Putamen (tissue), 1 donor: Measurements from ENCODE around the gene ELL.

Experiments
- DNase-seq: peaks from one replicate; pipeline ENCODE4 v3.0.0-alpha.2; 2016; ENCODE audit warnings: low spot score

The ELL gene

DNA sequence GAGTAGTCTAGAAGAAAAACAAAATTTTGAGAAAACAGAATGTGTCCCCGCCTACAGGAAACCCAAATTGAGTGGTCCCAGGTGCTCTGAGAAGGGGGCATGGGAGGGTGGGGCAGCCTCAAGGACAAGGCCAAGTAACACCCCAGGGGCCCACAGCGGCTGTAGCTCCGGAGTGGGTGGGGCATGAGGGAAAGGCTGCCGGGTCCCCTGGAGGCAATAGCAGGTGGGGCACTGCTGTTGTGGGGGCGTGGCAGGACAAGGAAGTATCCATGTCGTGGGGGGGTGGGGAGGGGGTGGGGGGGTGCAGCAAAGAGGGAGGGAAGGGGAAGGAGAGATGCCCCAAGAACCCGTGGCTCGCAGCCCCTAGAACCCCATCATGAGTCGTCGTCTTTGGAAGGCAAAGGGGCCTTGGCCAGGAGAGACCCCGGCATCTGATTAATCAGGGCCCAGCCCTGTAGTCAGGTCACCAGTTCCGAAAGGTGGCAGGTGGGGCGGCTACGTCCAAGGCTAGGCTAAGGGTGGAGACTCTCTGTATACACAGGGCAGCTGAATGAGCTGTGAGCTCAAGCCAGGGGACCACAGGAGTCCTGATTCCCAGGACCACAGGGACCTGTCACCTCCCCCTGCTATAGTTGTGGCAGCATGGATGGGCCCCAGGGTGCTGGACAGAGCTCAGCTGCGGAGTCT is 76.5 kb downstream of the ELL start:
- no peak for DNase-seq

DNA sequence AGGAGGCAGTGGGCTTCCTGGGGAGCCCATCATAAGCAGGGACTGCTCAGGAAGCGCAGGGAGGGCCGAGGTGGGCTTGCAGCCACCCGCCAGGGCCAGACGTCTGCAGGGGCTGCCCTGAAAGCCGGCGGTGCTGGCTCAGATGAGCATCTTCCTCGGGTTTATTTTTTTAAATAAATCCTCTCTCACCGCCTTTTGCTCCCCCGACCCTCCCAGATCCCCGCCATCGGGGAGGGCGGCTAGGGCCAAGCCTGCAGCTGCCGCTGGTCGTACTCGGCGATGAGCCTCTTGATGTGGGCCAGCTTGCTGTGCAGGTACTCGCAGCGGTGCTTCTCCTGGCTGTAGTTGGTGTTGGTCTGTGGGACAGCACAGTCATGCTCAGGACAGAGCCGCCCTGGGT is 77.4 kb downstream of the ELL start:
- no peak for DNase-seq

DNA sequence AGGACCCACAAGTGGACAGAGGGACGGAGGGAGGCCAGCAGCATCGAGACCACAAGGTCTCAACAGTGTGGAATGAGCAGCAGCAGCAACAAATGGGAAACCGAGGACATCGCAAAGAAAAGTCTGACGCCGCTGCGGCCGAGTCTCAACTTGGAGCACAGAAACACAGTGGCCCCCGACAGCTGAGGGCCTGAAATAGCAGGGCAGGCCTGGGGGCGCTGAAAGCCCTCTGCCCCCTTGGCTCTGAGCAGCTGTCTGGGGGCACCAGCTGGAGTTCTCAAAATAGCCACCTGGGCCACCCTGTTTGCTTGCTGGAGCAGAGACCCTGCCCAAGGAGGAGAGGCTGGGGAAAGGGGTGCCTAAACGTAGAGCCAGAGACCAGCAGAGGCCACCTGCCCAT is 78.0 kb downstream of the ELL start:
- no peak for DNase-seq

DNA sequence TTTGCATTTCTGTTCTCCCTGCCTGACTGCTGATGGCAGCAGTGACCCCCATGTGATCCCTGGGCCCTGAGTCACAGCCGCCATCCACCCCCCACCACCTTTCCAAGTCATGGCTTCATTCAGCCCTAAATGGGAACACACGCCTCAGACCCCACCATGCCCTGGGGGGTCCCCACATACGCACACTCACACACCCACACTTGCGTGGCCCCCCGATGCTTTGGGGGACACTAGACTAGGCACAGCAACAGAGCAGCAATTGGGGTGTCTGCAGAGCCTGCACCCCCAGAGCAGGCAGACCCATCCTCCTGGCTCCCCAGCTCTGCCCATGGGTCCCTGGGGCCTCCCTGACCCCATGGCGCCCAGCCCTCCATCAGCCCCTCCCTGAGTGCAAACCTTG is 78.5 kb downstream of the ELL start:
- no peak for DNase-seq

DNA sequence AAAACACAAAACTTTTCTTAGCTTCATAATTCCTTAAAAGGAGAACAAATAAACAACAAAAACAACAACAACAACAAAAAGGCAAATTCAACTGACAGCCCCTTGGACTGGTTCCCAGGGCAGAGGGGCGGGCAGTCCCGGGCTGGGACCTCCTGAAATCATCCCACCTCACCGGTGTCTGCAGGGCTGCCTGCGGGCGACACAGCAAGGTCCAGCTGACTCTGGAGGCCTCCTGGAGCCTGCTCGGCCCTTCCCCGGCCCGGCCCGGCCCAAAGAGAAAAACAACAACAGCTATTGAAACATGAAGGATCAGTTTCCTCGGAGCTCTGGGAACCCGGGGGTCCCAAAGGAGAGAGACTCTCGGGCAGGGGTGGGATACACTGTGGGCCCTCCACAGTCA is 78.9 kb downstream of the ELL start:
- DNase-seq = no peak

DNA sequence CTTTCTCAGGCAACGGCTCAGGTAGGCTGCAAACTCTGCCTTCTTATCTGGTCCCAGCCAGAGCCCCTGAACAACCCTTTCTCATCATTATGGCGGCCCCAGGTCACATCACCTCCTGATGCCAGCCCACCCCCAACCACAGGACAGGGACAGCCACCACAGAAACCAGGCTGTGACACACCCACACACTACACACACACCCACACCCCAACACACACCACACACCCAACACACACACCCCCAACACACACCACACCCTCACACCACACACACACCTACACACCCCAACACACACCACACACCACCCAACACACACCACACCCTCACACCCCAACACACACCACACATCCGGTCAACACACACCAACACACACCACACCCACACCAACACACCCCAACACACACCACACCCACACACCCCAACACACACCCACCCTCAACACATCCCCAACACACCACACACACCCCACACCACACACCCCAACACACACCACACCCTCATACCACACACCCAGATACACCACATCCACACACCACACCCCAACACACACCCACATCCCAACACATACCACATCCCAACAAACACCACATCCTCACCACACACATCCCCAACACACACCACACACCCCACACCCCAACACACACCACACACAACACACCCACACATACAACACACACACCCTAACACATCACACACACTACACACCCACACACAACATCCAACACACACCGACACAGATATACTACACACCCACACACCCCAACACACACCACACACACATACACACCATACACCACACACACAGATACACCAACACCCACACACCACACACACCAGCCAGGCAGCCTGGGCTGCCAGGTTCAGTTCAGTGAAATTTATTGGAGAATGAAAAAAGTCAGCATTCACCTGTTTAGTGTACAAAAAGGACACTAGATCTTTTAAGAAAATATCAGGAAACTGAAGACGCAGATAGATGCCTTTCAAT is 79.8 kb downstream of the ELL start:
- no peak for DNase-seq

DNA sequence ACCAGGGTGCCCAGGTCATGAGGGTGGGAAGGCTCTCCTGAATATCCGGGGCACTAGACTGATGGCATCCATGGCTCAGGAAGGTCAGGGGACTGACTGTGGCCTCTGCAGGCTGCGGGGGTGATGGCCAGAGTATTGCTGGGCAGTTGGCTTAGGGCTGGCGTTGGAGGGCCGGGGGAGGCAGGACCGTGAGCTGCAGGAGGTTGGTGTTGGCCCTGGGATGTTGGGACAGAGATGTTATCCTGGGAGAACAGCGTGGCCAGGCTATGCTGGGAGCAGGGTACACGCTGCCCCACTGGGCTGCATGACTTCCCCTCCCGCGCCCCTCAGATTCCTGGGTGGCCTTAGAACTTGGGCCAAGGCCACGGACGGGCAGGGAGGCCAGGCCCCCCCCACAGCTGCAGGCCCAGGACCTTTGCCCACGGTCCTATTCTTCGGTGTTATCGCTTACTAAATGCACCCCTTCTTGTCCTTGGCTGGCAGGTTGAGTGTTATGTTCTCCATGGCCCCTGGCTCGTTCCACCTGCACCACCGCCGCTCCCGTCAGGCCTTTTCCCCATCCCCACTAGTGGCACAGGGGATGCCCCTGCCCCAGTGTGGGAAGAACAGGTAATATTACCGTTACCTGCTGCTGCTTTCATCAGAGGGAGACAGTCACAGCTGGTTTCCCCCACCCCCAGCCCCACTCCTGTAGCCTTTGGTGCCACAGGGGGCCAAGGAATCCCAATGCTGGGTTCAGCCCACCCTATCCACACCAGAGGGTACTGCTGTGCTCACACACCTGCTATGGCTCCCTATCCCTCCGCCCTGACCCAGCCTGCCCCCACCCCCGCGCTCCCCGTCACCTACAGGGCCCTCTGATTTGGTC is 80.7 kb downstream of the ELL start:
- no peak for DNase-seq

DNA sequence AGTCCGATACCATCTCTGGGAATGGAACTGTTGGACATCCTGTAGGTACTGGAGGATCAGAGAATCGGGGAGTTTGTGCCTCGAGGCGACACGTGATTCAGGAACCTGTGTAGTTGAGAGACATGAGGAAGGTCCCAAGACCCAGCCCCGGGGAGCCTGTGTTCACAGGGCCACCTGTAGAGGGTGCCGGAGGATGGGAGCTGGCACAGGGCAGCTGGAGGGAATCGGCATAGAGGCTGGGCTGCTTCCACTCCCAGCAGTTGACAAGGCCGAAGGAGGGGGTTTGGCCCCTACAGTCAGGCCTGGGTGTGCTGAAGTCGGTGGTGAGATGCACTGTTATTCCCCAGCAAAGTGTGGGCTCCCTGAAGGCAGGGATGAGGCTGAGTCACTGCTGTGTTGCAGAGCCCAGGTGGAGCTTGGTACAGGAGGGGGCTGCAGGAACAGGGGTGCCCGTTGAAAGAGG is 81.4 kb downstream of the ELL start:
- no peak for DNase-seq

DNA sequence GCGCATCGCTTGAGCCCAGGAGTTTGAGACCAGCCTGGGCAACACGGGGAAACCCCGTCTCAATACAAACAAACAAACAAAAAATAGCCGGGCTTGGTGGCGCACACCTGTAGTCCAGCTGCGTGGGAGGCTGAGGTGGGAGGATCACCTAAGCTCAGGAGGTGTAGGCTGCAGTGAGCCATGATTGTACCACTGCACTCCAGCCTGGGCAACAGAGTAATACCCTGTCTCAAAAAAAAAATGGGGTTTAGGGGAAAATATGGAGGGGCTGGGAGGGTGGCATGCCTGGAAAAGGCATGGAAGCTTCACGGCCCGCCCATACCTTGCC is 82.0 kb downstream of the ELL start:
- DNase-seq = no peak

DNA sequence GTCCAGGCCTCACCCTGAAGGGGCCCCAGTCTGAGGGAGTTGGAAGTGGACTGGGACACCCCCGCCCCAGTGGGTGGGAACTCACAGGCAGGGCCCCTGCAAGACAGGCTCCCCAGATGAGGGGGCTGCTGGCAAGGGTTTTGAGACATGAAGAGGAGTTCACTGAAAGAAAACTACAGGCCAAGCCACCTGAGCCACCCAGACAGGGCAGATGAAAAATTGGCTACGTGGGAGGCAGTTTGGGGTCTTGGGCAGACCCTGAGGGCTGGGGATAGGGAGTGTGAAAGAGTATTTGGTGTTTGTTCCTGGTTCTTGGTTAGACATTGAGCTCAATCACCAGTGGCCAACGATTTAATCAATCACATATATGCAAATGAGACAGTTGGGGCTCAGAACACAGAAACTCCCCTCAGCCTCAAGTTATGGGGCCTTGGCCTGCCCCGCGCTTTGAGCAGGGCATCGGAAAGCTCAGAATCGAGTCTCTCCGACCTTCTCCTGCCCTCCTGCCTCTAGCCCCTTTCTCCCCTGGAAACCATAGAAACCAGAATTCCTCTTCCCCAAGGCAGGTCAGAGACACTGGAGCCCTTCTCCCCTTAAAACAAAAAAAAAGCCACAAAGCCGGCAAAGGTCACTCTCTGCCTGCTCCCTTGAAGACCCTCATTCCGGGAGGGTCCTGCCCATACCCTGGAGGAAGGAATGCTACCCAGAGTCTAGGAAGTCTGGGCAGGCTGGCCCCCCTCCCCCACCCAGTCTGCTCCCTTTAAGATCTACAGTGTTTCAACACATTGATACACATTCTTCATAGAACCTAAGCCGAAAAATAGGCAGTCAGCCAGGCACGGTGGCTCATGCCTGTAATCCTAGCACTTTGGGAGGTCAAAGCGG is 82.6 kb downstream of the ELL start:
- DNase-seq = no peak

DNA sequence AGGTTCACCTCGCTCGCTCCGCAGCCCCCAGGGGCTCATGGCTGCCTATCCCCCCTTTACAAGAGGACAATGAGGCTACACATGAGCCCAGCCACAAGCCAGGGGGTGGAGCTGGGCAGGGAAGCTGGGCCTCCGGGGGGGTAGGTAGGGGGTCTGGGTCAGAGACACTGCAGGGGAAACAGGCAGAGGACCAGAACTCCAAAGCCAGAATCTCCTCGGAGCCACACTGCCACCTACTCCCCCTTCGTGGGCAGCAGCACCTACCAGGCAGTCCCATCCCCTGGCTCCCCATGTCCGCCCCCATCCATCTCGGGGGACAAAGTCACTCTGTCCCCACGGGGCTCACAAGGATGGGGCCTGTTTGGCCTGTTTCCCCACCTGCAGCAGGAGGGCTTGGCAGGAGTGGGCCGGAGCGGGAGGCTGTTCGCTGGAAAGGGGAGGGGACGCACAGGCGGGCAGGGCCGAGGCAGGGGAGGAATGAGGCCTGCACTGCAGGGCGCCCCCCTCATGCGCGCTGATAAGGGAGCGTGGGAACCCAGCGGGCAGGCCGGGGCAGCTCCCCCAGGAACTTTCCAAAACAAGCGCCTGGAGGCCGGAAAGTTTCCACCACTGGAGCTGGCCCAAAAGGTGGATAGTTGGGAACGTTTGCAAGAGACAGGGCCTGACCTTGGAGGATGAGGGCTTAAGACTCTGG is 83.4 kb downstream of the ELL start:
- no peak for DNase-seq

DNA sequence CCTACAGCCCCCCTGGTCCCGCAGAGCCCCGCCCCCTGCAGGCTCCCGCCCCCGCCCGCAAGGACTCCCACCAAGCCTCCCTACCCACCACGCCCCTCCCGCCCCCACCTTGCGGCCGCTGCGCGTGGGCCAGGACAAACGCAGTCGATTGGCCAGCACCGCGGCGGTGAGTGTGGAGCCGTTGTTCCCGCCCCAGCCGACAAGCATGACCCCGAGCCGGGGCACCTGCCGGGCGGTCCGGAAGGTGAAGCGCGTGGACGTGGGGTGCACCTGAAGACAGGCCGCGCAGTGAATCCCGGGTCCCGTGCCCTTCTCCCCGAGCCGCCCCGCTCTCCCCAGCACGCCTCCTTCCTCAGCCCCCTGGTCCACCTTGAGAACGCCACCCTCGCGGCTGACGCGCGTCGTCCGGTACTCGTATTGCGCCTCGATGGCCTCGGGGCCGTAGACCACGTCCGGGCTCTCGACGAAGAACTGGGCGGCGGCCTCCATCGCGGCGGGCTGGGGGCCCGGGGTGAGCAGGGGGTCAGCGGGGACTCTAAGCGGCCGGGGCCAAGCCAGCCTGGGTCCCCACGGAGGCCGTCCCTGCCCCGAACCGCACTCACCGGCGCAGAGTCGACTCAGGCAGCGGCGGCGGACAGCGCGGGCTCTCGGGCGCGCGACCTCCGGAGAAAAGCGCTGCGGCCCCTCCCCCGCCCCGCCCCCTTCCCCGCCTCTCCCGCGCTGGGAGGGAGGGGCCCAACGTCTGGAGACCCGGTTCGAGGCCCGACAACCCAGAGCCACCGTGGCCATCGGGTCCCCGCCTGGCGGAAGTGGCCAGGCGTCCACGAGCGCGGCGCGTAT is 84.2 kb downstream of the ELL start, which contains the start of gene ISYNA1:
ISYNA1 (minus strand) TSS at position 643 of the 840 bp plus-strand sequence; CDS start at position 489, 154 bp downstream.
- no peak for DNase-seq

DNA sequence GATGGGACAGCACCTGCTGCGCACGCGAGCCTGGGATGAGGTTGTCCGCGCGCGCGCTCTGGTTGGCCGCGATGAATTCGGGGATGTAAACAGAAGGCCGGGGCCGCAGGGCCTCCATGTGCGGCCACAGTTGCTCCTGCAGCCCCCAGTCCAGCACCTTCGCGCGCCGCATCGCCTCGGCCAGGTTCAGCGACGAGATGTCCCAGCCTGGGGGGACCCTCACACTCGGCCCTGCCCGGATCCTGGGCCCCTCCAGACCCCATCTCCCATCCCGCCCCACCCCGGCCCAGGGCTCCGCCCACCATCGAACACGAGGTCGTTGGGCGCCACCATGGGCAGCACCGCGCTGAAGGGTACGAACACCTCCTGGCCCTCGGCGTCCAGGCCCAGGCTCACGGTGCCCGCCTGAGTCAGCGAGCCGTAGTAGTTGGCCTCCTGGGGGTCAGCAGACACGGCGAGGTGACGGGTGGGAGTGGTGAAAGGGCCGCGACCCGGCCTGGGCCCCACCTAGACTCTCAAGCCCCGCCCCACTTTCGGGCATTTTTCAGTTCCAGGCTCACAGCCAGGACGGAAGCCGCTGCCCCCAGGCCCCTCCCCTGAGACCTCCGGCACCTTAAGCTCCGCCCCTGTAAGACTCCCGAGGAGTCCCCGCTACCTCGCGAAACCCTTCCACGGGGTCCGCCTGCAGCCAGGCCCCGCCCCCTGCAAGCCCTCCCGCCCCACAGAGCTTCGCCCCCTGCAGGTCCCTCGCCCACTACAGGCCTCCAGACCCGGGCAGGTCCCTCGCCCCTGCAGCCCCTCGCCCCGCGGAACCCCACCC is 85.0 kb downstream of the ELL start:
- no peak for DNase-seq

DNA sequence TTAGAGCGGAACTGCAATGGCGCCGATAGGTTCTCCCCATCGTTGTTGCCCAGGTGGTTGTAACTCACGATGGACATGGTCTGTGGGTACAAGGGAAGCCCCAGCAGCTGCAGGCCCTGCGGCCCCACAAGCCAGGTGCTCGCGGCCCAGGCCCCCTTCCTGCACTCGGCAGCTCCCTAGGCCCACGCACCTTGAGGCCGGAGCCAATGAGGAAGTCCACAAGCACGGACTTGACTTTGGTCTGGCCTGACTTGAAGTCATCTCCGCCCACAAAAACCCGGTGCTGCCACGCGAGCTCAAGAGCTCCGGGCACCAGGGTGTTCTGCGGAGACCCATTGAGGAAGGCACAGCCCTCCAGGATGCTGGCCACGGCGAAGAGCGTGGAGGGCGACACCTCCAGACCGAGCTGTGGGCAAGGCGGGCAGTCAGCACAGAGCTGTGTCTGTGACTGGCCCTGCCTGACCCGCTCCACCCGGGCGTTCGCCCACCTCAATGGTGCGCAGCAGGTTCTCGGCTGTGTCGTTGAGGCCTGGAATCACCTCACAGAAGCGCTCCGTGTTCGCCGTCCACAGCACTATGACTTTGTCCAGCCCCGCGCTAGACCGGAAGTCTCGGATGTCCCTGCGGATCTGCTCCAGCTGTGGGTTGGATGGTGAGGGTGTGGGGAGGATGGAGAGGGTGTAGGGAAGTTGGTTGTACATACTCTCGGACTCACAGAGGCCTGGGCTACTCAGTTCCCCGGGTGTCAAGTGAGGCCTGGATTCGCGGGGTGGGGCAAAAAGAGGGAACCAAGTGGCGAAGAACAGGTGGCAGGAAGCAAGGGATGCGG is 85.8 kb downstream of the ELL start:
- no peak for DNase-seq

DNA sequence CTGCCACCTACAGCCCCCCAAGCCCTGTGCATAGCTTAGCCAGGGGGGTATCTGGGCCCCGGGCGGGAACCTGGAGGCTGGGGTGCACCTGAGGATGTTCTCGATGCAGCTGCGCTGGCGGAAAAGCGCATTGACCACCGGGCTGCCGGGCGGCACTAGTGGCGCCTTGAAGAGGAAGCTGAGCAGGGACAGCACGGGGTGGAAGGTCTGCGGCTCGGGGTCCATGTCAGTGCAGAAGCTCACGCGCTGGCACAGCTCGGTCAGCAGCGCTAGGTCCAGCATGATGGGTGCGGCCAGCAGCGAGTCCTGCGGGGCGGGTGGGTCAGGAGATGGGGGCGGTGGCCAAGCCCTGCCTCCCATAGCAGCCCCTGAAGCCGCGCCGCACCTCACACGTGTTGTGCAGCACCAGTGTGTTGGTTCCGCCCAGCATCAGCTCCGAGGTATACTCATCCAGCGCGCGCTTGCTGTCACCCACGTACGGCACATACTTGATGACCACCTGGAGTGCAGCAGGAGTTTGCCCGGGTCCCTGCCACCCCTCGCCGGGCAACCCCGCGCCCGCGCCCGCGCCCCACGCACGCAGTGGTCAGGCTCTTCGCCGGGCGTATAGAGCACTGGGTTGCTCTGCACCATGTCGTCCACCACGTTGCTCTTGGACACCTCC is 86.6 kb downstream of the ELL start:
- DNase-seq = no peak

DNA sequence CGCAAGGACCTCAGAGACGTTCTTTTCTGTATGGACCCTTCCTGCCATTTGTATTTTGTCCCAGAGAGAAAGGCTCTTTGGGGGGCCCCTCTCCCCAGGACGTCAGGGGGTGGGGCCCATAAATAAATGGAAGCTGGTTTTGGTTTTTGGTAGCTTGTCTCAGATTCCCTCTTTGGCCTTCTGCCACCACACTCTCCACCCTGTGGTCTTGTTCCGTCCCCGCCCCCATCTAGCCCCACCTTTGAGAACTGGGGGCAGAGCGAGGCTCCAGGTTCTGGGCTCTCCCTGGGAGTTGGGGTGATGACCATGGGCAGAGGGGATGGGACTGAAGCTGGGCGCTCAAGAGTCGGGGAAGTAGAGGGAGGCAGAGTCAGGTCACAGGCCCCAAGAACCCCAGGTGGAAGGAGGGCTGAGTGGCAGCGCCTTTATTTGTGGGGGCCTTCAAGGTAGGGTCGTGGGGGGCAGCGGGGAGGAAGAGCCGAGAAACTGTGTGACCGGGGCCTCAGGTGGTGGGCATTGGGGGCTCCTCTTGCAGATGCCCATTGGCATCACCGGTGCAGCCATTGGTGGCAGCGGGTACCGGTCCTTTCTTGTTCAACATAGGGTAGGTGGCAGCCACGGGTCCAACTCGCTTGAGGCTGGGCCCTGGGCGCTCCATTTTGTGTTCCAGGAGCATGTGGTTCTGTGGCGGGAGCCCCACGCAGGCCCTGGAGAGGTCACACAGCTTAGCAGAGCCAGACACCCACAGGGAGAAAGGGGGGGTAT is 87.3 kb downstream of the ELL start:
- DNase-seq = no peak
